Panc1 (cell line): ENCODE data around the gene STK16. TPM values are rescaled to one million over a fixed set of nuclear protein-coding genes. Genes with fewer than 3 reads are reported as not detected.

ENCODE experiments used
- ATAC-seq: fragments of 200-7000 bp; cut with Tn5 transposase; 2 replicates; pipeline ENCODE4 v1.9.1; 2020; ENCODE audit warnings: mild to moderate bottlenecking, moderate library complexity
- BruUV-seq: library from RNA; stranded (reverse); fragments of 400-500 nt; replicated peaks from 2 replicates; lab custom pipeline; 2021; lab: Mats Ljungman, UMichigan
- CTCF ChIA-PET: fragments of 300-600 bp; sonication (Branson Sonifier 250); formaldehyde crosslinking; loops from one replicate; lab custom pipeline; 2022; ENCODE audit warnings: antibody characterized with exemption; lab: Charles Lee
- POLR2A ChIA-PET: fragments of 300-600 bp; sonication (Branson Sonifier 250); formaldehyde crosslinking; loops from one replicate; lab custom pipeline; 2022; ENCODE audit warnings: antibody characterized with exemption; lab: Charles Lee
- DNase-seq: peaks from one replicate; pipeline ENCODE4 v3.0.0-alpha.2; 2010; ENCODE audit warnings: low read depth, low spot score
- H3K27ac ChIP-seq: 2 replicates; pipeline ENCODE4 v1.5.1; 2011; ENCODE audit warnings: mild to moderate bottlenecking, low read length, inconsistent platforms
- H3K27me3 ChIP-seq: fragments of 200-500 bp; sonication (Bioruptor generic); 2 replicates; pipeline ENCODE4 v1.6.0; 2014; ENCODE audit warnings: low read length, inconsistent platforms; ENCODE audit not compliant: control insufficient read depth, insufficient read depth
- H3K36me3 ChIP-seq: fragments of 200-500 bp; sonication (Bioruptor generic); 2 replicates; pipeline ENCODE4 v1.5.1; 2014; ENCODE audit warnings: inconsistent platforms, mild to moderate bottlenecking, low read length, moderate library complexity; ENCODE audit not compliant: control insufficient read depth, insufficient read depth
- H3K4me1 ChIP-seq: 2 replicates; pipeline ENCODE4 v1.5.1; 2011; ENCODE audit warnings: inconsistent platforms, mild to moderate bottlenecking, low read length, moderate library complexity; ENCODE audit not compliant: control insufficient read depth, insufficient read depth
- H3K4me3 ChIP-seq, 2 experiments: 2 replicates each; pipeline ENCODE4 v1.5.1; 2011 to 2012; ENCODE audit warnings: low read depth in 2 of 2, low read length in 2 of 2, mild to moderate bottlenecking in 2 of 2, inconsistent platforms in 1 of 2, moderate library complexity in 1 of 2
- H3K9me3 ChIP-seq: fragments of 200-500 bp; sonication (Bioruptor generic); 2 replicates; pipeline ENCODE4 v1.5.1; 2014; ENCODE audit warnings: low read depth, mild to moderate bottlenecking, inconsistent platforms, low read length, moderate library complexity; ENCODE audit not compliant: control insufficient read depth, insufficient read depth
- POLR2AphosphoS5 ChIP-seq: IDR thresholded peaks from 2 replicates; pipeline ENCODE4 v1.6.1; 2012; ENCODE audit warnings: mild to moderate bottlenecking, low read depth, low read length, moderate library complexity
- SIN3A ChIP-seq: IDR thresholded peaks from 2 replicates; pipeline ENCODE4 v1.6.1; 2012; ENCODE audit warnings: low read depth, mild to moderate bottlenecking, low read length, moderate library complexity, borderline replicate concordance; ENCODE audit not compliant: insufficient read depth
- TCF7L2 ChIP-seq: IDR thresholded peaks from 2 replicates; pipeline ENCODE4 v1.6.1; 2011; ENCODE audit warnings: mild to moderate bottlenecking, low read depth, low read length, inconsistent platforms
- in situ Hi-C: cut with HindIII; loops from 2 replicates; pipeline ENCODE4 v1.10.0; 2016; ENCODE audit warnings: low sequenced_read_pairs, low pct_unique_long_range_greater_than_20kb
- intact Hi-C: fragments of 100-400 bp; cut with micrococcal nuclease; formaldehyde crosslinking; loops from one replicate; pipeline ENCODE4 v1.10.0; 2022; ENCODE audit not compliant: unreplicated experiment
- total RNA-seq: library from RNA; stranded (reverse); gene quantifications from one replicate; pipeline ENCODE4 v1.2.1, GENCODE V29; 2021; ENCODE audit not compliant: unreplicated experiment
- TF ChIP-seq, protein P1 (sequence below), 2 experiments: IDR thresholded peaks; 2 replicates each; pipeline ENCODE4 v1.6.1; 2011 to 2012; ENCODE audit warnings: low read depth in 2 of 2, control low read depth in 1 of 2, low read length in 1 of 2, mild to moderate bottlenecking in 1 of 2, moderate library complexity in 1 of 2; ENCODE audit not compliant: insufficient read depth in 1 of 2
- TF ChIP-seq, protein P2 (sequence below): fragments of 450-650 bp; IDR thresholded peaks from 2 replicates; pipeline ENCODE4 v1.5.1; 2017; ENCODE audit warnings: mild to moderate bottlenecking

STK16 gene
- total RNA-seq, 1 experiment from 2014 or later = 29.9 TPM

DNA sequence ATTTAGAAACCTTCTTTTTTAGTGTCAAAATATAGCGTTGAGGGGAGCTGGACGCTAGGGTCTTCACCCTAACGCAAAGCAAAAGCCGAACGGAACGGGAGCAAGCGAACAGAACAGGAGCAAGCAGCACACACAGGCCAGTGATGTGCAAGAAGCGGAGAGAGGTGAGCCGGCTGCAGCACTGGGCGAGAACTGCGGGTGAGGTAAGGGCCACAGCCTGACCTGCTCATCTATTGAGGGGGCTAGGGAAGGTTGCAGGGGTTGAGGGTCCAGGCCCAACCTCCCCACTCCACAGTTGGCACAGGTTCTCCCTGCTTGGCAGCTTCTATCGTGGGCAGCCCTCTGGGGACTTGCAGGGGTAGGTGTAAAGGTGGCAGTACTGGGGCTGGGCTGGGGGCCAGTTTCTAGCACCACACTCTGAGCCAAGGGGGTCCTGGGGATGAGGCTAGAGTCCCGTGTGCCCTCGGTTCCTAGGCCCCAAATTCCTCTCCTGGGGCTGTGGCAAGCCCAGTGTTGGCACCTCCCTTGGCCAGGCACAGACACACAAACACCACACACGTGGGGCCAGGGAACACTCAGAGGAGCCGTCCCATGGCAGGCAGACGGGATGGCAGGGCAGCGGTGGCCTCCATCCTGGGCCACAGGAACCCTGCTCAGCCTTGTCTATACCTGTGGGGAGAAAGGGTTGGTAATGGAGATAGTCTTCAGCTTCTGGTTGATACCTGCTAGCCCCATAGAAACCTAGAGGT lies 25.3 kb upstream of the STK16 start:
- CTCF ChIA-PET = no interaction called here
- Histone ChIP-seq H3K9me3 (no peaks in the 10 kb centered on the region), H3K4me1 (peaks cover 10% of the 10 kb centered on the region), H3K4me3 (no peak overlapping the region), H3K27ac (no peak overlapping the region; the same call in 1 of the 2 replicates), H3K36me3 (peaks cover 5% of the 10 kb centered on the region; the same call in 1 of the 2 replicates), H3K27me3 (no peaks in the 10 kb centered on the region)
- TF ChIP-seq, protein P1, sequence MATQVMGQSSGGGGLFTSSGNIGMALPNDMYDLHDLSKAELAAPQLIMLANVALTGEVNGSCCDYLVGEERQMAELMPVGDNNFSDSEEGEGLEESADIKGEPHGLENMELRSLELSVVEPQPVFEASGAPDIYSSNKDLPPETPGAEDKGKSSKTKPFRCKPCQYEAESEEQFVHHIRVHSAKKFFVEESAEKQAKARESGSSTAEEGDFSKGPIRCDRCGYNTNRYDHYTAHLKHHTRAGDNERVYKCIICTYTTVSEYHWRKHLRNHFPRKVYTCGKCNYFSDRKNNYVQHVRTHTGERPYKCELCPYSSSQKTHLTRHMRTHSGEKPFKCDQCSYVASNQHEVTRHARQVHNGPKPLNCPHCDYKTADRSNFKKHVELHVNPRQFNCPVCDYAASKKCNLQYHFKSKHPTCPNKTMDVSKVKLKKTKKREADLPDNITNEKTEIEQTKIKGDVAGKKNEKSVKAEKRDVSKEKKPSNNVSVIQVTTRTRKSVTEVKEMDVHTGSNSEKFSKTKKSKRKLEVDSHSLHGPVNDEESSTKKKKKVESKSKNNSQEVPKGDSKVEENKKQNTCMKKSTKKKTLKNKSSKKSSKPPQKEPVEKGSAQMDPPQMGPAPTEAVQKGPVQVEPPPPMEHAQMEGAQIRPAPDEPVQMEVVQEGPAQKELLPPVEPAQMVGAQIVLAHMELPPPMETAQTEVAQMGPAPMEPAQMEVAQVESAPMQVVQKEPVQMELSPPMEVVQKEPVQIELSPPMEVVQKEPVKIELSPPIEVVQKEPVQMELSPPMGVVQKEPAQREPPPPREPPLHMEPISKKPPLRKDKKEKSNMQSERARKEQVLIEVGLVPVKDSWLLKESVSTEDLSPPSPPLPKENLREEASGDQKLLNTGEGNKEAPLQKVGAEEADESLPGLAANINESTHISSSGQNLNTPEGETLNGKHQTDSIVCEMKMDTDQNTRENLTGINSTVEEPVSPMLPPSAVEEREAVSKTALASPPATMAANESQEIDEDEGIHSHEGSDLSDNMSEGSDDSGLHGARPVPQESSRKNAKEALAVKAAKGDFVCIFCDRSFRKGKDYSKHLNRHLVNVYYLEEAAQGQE (IDR thresholded peaks at IDR 0.05; ENCODE audit: insufficient read depth in 1 of 2, low read depth in 2 of 2, low read length in 1 of 2) = no peak
- TF ChIP-seq, protein P2, sequence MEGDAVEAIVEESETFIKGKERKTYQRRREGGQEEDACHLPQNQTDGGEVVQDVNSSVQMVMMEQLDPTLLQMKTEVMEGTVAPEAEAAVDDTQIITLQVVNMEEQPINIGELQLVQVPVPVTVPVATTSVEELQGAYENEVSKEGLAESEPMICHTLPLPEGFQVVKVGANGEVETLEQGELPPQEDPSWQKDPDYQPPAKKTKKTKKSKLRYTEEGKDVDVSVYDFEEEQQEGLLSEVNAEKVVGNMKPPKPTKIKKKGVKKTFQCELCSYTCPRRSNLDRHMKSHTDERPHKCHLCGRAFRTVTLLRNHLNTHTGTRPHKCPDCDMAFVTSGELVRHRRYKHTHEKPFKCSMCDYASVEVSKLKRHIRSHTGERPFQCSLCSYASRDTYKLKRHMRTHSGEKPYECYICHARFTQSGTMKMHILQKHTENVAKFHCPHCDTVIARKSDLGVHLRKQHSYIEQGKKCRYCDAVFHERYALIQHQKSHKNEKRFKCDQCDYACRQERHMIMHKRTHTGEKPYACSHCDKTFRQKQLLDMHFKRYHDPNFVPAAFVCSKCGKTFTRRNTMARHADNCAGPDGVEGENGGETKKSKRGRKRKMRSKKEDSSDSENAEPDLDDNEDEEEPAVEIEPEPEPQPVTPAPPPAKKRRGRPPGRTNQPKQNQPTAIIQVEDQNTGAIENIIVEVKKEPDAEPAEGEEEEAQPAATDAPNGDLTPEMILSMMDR = no peak
- TF ChIP-seq SIN3A (no peak), POLR2AphosphoS5 (no peak)
- DNase-seq = no peak
- in situ Hi-C loops (no loop called here), intact Hi-C loops (loop anchor here (10.0 kb wide), 1 partner anchor 55 kb away; the partner anchor contains the start of gene NHEJ1)
- no peak for ATAC-seq
- POLR2A ChIA-PET = no interaction called here
- no TSS peak for BruUV-seq

- peaks cover 5% of the 10 kb centered on the region; the same call in 1 of the 2 replicates for H3K36me3 ChIP-seq
- CTCF ChIA-PET = no interaction called here
- intact Hi-C loops = no loop called here
Observed at GRCh38 chr2:219220652-219221402, 24.5 kb upstream of the STK16 start.

More at GRCh38 chr2:219220652-219221402, 24.5 kb upstream of the STK16 start:
- Histone ChIP-seq H3K4me1 (peaks cover 10% of the 10 kb centered on the region), H3K27me3 (no peaks in the 10 kb centered on the region), H3K27ac (no peak overlapping the region), H3K9me3 (no peaks in the 10 kb centered on the region), H3K4me3 (no peak overlapping the region)
- TF ChIP-seq SIN3A = no peak
- TF ChIP-seq POLR2AphosphoS5 = no peak
- no peak for TF ChIP-seq TCF7L2
- TF ChIP-seq, protein P1 (IDR thresholded peaks at IDR 0.05; ENCODE audit: insufficient read depth in 1 of 2, low read depth in 2 of 2, low read length in 1 of 2) = no peak
- DNase-seq (no peak), ATAC-seq (no peak)
- POLR2A ChIA-PET = no interaction called here
- BruUV-seq = no TSS peak
- in situ Hi-C loops = no loop called here
